NCI-H2107 treated with DMSO at 0.1 percent for 48 hours (cell line): ENCODE data around the gene IQCK.
A peak's percentile ranks its signal among the peaks of the same experiment; 100 is the strongest.
"Not testable (repeated sequence)": the region's sequence is repeated elsewhere in the genome, so short reads cannot be mapped to it uniquely, and the experiment has no call there.

Experiments
- DNase-seq: peaks from one replicate; lab custom pipeline; 2025; ENCODE audit not compliant: unreplicated experiment; lab: John Stamatoyannopoulos, UW

The IQCK gene, protein sequence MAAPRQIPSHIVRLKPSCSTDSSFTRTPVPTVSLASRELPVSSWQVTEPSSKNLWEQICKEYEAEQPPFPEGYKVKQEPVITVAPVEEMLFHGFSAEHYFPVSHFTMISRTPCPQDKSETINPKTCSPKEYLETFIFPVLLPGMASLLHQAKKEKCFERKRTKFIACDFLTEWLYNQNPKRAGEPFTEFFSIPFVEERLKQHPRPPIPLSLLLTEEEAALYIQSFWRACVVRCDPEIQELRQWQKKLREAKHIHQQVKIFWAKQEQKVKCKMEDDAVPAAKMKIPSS

DNA sequence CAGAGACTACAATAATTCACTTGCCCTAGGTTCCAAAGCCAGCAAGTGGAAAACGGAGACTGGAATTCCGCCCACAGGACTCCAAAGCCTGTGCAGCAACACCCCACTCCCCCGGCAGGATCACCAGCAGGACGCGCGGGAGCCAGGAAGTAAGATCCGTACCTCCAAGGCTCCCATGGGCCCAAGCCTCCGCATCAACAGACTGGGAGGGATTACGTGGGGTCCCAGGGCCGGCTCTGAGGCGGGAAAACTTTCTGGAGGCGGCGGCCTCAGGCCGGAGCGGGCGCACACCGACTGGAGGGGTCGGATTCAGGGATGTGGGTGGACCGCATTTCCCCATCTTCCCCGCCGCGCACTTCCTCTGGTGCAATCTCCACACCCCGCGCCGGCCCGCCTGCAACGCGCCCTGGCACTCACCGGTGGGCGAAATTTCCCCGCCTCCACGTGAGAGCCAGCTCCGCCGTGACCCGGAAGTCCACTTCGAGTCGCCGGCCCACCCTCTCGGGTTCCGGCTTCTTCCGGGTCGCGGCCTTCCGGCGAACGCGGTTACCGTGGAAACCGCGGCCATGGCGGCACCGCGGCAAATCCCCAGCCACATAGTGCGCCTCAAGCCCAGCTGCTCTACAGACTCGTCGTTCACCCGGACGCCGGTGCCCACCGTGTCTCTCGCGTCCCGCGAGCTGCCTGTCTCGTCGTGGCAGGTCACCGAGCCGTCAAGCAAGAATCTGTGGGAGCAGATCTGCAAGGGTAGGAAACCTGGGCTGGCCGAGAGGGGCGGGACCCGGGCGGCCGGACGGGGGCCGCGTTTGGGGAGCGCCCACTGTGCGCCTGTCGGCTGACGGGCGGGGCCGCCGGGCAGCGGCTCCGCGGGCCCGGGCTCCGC, at the start of gene IQCK, which contains the start of gene KNOP1:
Gene IQCK (plus strand): TSS at position 531 of the 883 bp plus-strand sequence. CDS start 36 bp downstream, at position 567.
Gene KNOP1 (minus strand): TSS at position 487 of the 883 bp plus-strand sequence. CDS start 3,192 bp downstream, outside the sequence.
- DNase-seq, result peak; percentile 33

DNA sequence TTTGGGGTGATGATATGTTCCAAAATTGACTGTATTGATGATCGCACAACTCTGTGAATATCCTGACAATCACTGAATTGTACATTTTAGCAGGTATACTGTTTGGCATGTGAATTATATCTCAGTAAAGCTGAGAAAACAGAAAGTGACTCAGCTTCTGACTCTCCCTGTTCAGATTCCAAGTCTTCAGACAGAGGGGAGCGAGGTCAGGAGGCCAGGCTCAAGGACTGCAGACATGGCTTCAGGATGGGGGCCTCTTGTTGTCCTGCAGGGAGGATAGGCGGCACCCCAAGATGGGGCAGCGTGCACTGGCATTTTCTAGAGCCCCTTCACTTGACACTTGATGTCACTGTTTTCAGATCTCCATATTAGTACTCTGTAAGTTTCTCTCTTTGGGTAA, 45.7 kb upstream of the IQCK start:
- DNase-seq, result no peak

DNA sequence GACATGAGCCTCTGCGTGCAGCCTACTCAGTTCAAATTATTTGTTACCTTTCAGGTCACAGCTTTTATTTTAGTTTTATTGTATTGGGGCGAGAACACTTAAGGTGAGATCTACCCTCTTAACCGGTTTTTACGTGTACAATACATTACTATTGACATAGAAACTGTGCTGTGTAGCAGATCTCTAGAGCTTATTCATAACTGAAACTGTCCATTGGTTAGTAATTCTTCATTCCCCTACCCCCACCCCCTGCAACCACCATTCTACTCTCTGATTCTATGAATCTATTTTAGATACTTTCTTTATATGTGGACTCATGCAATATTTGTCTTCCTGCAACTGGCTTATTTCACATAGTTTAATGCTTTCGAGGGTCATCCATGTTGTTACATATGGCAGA, 43.6 kb upstream of the IQCK start:
- no peak for DNase-seq

DNA sequence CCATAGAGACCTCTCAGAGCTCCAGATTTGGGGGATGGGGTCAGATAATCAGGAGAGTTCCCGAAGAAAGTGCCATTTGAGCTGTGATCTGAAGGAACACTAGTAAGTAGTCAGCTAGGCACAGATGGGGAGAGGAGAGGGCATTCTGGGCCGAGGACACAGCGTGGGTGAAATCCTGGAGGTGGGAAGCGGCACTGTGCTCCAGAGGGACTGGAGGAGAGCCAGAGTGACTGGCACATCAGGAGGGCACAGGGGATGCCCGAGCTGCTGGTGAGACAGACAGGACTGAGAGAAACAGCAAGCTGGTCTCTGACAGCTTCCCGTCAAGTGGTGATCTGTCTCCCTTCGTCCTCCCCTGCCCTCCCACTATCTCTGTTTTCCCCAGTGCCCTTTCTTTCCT, 40.7 kb upstream of the IQCK start:
- no peak for DNase-seq

DNA sequence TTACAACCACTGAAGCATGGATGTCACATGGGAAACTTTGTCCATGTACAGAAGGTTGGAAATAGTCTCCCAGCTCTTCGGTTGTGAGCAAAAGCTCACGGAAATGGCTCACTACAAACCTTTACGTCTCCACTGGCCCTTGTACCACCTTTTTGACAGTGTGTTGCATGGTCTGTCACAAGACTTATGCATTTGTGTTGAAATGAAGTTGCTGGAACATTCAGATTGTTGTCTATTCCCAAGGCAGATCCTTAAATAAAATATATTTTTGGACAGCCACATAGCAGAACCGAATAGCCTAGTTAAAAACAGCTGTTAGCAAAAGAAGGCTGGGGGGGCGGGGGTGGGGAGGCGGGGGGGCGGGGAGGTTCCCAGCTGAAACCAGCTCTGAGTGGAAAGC, 39.3 kb upstream of the IQCK start:
- DNase-seq, result no peak

DNA sequence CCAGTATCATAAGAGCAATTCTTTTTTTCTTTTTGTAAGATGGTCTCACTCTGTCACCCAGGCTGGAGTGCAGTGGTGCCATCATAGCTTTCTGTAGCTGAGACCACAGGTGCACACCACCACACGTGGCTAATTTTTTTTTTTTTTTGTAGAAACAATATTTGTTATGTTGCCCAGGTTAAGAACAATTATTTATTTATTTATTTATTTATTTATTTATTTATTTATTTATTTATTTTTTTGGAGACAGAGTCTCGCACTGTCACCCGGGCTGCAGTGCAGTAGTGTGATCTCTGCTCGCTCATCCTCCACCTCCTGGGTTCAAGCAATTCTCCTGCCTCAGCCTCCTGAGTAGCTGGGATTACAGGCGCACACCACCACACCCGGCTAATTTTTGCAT, 38.8 kb upstream of the IQCK start:
- not testable (repeated sequence) for DNase-seq

DNA sequence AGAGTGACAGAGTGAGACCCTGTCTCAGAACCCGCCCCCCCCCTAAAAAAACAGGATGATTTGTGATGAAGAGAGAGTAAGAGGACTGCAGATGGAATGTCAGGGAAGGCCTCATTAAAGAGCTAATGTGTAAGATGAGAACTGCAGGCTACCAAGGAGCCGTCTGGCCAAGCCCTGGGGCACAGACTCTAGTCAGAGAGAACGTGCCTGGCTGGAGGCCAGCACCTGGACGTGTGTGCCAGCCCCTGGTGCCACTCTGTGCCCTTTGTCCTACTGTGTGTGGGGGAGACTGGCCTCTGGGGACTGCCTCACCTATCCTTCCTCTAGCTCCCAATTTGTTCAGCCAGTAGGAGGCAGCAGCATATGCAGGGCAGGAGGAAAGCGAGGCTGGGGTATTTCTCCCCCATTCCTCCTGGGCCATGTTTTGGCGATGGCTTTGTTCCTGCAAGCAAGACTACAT, 37.2 kb upstream of the IQCK start:
- peak; percentile 12 for DNase-seq

DNA sequence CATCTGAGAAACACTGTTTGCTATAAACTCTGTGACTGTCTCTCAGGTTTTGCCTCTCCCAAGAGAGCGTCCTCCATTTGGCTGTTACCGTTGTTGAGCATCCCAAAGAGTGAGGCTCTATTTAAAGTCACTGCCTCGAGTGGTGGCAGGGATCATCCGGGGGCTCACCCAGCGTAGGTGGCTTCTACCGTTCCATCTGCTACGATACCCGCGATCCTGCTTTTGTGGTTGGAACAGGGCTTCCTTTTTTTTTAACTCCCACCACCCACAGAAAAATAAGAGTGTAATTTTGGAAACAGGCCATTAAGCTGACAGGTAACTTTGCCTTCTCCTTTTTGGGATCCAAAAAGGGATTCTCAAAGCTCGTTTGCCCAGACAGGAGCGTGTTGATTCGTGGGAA, 36.4 kb upstream of the IQCK start:
- no peak for DNase-seq

DNA sequence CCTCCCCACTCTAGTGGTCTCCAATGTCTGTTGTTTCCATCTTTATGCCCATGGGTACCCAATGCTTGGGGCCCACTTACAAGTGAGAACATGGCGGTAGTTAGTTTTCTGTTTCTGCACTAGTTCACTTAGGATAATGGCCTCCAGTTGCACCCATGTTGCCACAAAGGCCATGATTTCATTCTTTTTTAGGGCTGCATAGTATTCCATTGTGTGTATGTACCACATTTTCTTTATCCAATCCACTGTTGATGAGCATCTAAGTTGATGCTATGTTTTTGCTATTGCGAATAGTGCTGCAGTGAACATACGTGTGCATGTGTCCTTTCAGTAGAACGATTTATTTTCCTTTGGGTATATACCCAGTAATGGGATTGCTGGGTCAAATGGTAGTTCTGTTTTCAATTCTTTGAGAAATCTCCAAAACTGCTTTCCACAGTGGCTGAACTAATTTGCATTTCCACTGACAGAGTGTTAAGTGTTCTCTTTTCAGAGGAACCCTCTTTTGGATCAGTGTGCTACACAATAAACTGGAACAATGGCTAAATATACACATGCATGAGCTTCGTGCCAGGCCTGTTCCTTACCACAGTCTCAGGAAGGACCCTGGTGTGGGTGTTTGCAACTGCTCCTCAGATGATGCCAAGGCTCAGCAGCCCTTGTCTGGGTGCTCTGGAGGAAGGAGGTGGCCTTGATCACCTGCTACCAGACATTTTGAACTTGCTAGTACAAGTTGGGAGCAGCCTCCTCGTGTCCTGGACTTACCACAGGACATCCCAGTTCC, 34.4 kb upstream of the IQCK start:
- no peak for DNase-seq

DNA sequence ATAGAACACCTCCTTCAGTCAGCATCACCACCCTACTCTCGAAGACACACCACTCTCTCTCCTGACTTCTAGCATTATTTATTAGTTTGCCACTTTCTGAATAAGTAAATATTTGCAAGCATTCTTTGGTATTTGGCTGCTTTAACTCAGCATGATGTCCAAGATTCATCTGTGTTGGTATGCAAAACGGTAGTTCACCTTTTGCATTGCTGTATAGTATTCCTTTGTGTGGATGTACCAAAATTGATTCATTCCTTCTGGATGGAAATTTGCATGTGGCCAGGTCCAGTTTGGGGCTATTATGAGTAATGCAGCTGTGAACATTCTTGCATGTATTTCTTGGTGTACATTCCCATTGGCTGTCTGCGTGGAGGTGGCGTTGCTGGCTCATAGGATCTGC, 32.9 kb upstream of the IQCK start:
- DNase-seq, result no peak

DNA sequence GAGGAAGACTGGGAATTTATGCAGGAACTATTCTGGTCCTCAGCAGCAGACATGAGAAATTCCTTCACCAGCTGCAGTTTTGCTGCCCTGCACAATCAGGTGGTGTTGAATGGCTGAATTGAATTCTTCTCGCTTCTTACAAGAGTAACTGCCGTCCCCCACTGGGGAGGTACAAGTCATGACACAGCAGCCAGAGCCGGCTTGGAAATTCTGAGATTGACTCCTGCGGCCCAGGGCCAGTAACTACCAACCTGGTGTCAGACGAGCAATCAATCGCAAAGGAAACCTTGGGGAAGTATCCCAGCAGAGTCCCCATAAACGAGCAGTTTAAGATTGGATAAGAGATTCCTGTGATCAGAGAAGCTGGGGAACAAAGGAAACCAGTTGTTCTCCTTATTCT, 30.8 kb upstream of the IQCK start:
- DNase-seq, result no peak

DNA sequence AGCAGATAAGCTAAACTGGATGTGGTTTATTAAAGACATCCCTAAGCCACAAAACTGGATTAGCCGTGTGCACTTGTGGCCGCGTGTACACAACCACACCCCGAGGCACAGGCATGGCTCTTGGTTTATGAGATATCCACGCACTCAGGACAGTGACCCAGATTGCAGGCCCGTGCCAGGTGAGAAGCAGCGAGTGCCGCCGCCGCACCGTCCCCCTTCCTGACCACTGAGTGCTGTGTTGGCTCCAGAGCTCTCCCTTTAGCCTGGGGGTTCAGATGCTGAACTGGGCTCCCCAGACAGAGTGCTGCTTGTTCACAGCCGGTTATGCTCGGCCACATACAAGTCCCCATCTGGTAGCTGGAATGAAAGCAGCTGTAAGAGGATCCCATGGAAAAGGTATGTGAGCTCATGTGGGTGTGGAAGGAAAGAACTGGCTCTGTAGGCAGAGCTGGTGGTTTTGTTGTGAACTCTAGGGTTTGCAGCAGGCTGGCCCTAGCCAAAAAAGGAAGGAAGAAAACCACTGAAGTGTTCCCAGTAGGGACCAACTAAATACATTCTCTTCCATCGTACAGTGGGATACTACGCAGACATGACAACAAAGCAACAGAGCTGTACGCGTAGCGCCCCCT, 29.6 kb upstream of the IQCK start:
- peak; percentile 69 for DNase-seq

DNA sequence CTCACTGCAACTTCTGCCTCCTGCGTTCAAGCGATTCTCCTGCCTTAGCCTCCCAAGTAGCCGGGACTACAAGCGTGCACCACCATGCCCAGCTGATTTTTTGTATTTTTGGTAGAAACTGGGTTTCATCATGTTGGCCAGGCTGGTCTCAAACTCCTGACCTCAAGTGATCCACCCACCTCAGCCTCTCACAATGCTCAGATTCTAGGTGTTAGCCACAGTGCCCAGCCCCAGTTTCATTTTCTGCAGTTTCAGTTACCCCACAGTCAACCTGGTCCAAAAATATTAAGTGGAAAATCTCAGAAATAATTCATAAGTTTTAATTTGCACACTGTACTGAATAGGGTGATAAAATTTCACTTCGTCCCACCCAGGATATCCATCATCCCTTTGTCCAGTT, 28.7 kb upstream of the IQCK start:
- no peak for DNase-seq

DNA sequence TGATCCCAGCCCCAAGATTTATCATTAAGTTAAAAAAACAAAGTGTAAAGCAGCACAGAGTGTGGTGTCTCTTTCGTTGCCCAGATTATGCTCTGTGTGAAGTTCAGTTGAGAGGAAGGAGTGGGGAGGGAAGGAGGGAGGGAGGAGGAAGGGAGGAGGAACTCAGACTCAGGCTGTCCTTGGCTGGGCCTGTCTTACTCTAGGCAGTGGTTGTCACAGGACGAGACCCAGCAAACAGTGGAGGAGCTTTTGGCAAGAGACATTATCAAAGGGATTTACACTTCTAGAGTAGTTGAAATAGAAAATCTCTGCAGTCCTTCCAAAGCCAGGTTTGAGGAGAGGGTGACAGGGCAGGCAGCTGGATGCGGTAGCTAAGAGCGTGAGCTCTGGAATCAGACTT, 27.9 kb upstream of the IQCK start:
- DNase-seq, result no peak

DNA sequence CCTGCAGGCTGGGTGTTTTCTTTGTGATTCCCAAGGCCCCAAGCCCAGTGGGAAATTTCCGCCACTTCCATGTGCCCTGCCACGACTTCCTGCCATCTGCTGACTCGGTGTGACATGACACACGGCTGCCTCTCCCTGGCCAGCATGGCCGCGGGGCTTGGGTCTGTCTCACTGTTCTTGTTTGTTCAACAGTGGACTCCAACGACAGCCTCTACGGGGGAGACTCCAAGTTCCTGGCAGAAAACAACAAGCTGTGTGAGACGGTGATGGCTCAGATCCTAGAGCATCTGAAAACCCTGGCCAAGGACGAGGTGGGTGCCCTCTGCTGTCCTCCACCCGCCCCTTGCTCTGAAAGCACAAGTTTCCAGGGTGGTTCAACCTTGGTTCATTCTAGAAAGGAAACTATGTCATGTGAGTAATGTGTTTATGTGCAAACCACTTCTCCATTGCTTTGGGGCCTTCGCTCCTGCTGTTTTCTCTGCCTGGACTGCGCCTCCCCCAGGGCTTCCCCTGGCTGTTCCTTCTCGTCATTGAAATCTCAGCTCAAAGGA, 26.8 kb upstream of the IQCK start:
- no peak for DNase-seq

DNA sequence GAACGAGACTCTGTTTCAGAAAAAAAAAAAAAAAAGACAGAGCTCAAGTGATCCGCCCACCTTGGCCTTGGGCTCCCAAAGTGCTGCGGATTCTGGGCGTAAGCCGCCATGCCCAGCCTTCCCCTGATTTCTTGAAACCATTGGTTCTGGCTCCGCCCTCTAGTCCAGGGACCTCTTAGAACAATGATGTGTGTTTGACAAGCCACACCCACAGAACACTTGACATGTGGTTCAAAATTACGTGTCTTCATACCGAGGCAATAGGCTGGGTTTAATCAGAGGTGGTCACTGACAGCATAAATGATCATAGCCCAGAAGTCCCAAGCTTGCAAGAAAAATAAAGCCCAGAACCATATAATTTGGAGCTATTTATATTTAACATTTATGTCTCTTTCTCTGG, 23.1 kb upstream of the IQCK start:
- DNase-seq, result no peak

DNA sequence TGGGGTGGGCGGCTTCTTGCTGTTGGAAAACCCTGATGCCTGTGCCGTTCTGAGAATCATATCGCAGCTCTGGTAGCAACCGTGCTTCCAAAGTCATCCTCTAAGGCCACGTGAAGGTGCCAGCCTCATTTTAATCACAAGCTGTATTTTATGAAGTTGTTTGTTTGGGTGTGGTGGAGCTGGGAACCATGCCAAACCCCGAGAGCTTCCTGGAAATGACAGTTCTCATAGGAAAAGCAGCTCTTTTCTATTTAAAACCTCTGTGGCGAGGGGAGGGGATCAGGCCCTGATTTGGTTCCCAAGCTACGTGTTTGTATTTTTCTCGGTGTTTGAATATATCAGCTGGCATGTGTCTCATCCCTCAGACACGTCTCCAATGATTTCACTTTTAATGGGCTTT, 21.7 kb upstream of the IQCK start:
- DNase-seq, result peak; percentile 78

DNA sequence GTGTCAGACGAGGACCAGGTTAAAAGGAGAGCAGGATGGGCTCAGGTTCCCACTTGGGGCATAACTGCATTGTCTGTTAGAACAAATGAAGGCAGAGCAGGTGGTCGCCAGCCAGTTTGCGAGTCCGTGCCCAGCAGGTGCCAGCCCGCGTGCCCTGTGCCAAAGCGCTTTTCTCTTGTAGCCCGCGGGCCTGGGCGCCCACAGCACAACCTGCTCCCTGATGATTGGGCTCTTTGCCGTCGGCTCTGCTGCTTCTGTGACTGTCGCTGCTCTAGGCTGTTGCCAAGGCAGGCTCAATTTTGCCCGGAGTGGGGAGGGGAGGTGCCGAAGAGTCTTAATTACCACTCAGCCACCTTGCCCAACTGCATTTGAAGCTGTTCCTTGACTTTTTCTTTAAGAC, 21.1 kb upstream of the IQCK start:
- DNase-seq, result peak; percentile 81

DNA sequence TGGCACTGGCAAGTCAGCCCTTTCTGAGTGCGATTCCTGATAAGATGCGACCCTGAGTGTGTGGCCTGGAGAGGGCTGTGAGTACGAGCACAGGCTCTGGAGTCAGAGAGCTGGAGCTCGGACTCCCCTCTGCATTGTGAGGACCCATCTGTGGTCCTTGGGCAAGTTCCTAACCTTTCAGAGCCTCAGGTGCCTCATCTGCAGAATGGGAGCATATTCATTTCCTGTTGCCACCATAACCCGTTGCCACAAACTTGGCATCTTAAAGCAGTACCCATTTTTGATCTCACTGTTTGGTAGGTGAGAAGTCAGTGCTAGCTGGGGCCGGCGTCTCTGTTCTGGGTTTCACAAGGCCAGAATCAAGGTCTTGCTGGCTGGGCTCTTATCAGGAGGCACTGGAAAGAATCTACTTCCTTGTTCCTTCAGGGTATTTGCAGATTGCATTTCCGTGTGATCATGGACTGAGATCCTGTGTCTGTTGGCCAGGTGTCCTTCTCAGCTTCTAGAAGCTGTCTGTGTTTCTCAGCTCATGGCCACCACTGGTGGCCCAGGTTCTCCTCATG, 20.2 kb upstream of the IQCK start:
- DNase-seq, result no peak
